Stimulated activated CD8-positive, alpha-beta memory T cell treated with anti-CD3 and anti-CD28 coated beads, Interleukin-15, amount 100 ng/mL, for 1 hour (primary cell): ENCODE measurements around the gene RIPOR3.
"Not testable (repeated sequence)": the region's sequence is repeated elsewhere in the genome, so short reads cannot be mapped to it uniquely, and the experiment has no call there.

Experiments used
- DNase-seq: peaks from one replicate; pipeline ENCODE4 v3.0.0-alpha.2; 2020; ENCODE audit warnings: low read depth

The RIPOR3 gene

GRCh38 chr20:50724112-50724725 is 32.9 kb upstream of the RIPOR3 start:
- DNase-seq = no peak

- DNase-seq = no peak
Measured at GRCh38 chr20:50723672-50724071, 32.3 kb upstream of the RIPOR3 start.

- DNase-seq = no peak
Measured at GRCh38 chr20:50722424-50723155, 31.2 kb upstream of the RIPOR3 start.

- DNase-seq = no peak
Measured at GRCh38 chr20:50721881-50722281, 30.5 kb upstream of the RIPOR3 start.

- no peak for DNase-seq
Measured at GRCh38 chr20:50720582-50720981, 29.2 kb upstream of the RIPOR3 start.

GRCh38 chr20:50720026-50720425 is 28.7 kb upstream of the RIPOR3 start:
- DNase-seq = no peak

GRCh38 chr20:50719328-50719727 is 28.0 kb upstream of the RIPOR3 start:
- no peak for DNase-seq

GRCh38 chr20:50717974-50718761 is 26.8 kb upstream of the RIPOR3 start:
- no peak for DNase-seq

- DNase-seq = no peak
Measured at GRCh38 chr20:50717312-50717711, 26.0 kb upstream of the RIPOR3 start.

GRCh38 chr20:50716518-50716917 is 25.2 kb upstream of the RIPOR3 start:
- no peak for DNase-seq

GRCh38 chr20:50715694-50716093 is 24.4 kb upstream of the RIPOR3 start:
- no peak for DNase-seq

GRCh38 chr20:50714426-50714825 is 23.1 kb upstream of the RIPOR3 start:
- DNase-seq = not testable (repeated sequence)

- DNase-seq = no peak
Measured at GRCh38 chr20:50713657-50714101, 22.3 kb upstream of the RIPOR3 start.

GRCh38 chr20:50712771-50713656 is 21.7 kb upstream of the RIPOR3 start:
- no peak for DNase-seq

GRCh38 chr20:50711113-50711825 is 19.9 kb upstream of the RIPOR3 start:
- DNase-seq = no peak

- no peak for DNase-seq
Measured at GRCh38 chr20:50710492-50711063, 19.2 kb upstream of the RIPOR3 start.

GRCh38 chr20:50709636-50709973 is 18.3 kb upstream of the RIPOR3 start:
- no peak for DNase-seq

- no peak for DNase-seq
Measured at GRCh38 chr20:50708845-50709635, 17.7 kb upstream of the RIPOR3 start.

- DNase-seq = no peak
Measured at GRCh38 chr20:50704971-50705370, 13.6 kb upstream of the RIPOR3 start.

GRCh38 chr20:50704514-50704913 is 13.2 kb upstream of the RIPOR3 start:
- DNase-seq = no peak
